Stimulated activated naive CD8-positive, alpha-beta T cell treated with anti-CD3 and anti-CD28 coated beads, Interleukin-15, amount 100 ng/mL, for 72 hours (primary cell): ENCODE results near the gene JPT1.

Experiments used
- ATAC-seq: fragments of 150-1000 bp; cut with Tn5 transposase; 2 replicates; pipeline ENCODE4 v1.10.0; 2021; ENCODE audit warnings: mild to moderate bottlenecking, moderate library complexity
- DNase-seq, 2 donors: peaks; one replicate each; pipeline ENCODE4 v3.0.0; 2021 to 2022
- H3K27ac Mint-ChIP-seq, 2 donors: one replicate each; pipeline ENCODE4 v1.8.0; 2022; ENCODE audit warnings: mild to moderate bottlenecking in 2 of 2, mixed read lengths in 2 of 2, moderate library complexity in 2 of 2
- H3K27me3 Mint-ChIP-seq: one replicate; pipeline ENCODE4 v1.8.0; 2022; ENCODE audit warnings: mixed read lengths
- H3K4me1 Mint-ChIP-seq: one replicate; pipeline ENCODE4 v1.8.0; 2022; ENCODE audit warnings: mild to moderate bottlenecking, mixed read lengths
- H3K4me3 Mint-ChIP-seq, 2 donors: one replicate each; pipeline ENCODE4 v1.8.0; 2022; ENCODE audit warnings: mild to moderate bottlenecking in 2 of 2, mixed read lengths in 2 of 2, moderate library complexity in 1 of 2
- H3K9me3 Mint-ChIP-seq, 2 donors: one replicate each; pipeline ENCODE4 v1.8.0; 2022; ENCODE audit warnings: mixed read lengths in 2 of 2

JPT1 gene

GRCh38 chr17:75108193-75108592, 46.1 kb downstream of the JPT1 start:
- H3K4me1 Mint-ChIP-seq, result peaks cover 29% of the 10 kb centered on the region
- H3K27me3 Mint-ChIP-seq, result no peaks in the 10 kb centered on the region
- no peak for DNase-seq
- no peaks in the 10 kb centered on the region for H3K9me3 Mint-ChIP-seq
- peak overlapping the region; percentile 3 to 89 for H3K4me3 Mint-ChIP-seq
- no peak for ATAC-seq
- no peak overlapping the region for H3K27ac Mint-ChIP-seq

DNA sequence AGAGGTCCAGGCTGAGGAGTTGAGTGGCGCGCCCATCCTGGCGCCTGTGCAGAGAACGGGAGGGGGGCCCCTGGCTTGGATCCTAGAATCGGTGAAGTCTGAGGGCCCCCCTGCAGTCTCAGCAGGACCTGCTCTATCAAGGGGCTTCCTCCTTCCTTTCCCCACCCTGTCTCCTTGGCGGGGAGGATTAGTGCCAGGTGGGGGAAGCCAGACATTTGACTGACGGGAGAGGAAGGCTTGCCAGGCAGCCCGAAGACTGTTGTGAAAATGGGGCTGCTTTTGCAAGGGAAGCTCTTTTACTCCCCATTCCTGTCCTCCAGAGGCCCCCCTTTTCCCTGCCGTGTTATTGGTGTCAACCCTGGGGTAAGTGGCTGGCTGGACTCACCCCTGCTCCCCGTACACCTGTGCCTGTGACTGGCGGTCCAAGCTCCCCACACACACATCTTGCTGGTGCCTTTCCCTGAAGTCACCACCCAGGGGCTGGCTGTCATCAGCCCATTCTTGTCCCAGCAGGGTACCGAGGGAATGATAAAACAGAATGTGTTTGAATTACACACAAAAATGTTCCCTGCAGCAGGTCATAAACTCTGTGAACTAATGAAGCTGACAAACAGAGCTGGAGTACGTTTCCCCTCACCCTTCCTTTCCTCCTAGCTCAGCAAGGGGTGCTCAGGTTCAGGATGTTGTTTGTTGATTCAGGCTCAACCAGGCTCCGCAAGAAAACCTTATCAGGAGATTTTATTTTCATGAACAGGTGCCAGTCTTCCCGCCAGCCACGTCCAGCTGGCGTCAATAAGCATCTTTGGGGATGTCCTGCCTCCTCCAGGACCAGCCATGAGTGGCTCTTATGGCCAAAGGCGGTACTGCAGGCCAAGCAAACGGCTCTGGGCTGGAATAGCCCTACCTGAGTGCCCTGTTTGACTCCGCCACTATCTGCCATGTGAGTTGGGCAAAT, 48.9 kb downstream of the JPT1 start:
- H3K4me1 Mint-ChIP-seq, result peaks cover 15% of the 10 kb centered on the region
- no peak overlapping the region for H3K4me3 Mint-ChIP-seq

GRCh38 chr17:75103601-75104554, 50.4 kb downstream of the JPT1 start:
- DNase-seq (no peak), ATAC-seq (no peak)
- Mint-ChIP-seq H3K4me3 (no peak overlapping the region), H3K27me3 (no peaks in the 10 kb centered on the region), H3K27ac (peak overlapping the region in 1 of 2 donors; percentile 89), H3K9me3 (no peaks in the 10 kb centered on the region), H3K4me1 (peaks cover 7% of the 10 kb centered on the region)

More for the DNA sequence above, 48.9 kb downstream of the JPT1 start:
- Mint-ChIP-seq H3K27ac (no peak overlapping the region), H3K9me3 (no peaks in the 10 kb centered on the region), H3K27me3 (no peaks in the 10 kb centered on the region)
- ATAC-seq (no peak), DNase-seq (no peak)

- Mint-ChIP-seq H3K27me3 (no peaks in the 10 kb centered on the region), H3K4me3 (no peak overlapping the region), H3K9me3 (no peaks in the 10 kb centered on the region), H3K4me1 (no peaks in the 10 kb centered on the region), H3K27ac (no peak overlapping the region)
- ATAC-seq (no peak), DNase-seq (no peak)
Observed at GRCh38 chr17:75102385-75102821, 51.9 kb downstream of the JPT1 start.

GRCh38 chr17:75099881-75100595, 54.3 kb downstream of the JPT1 start:
- no peaks in the 10 kb centered on the region for H3K4me1 Mint-ChIP-seq
- no peak for DNase-seq
- no peak for ATAC-seq
- no peak overlapping the region for H3K27ac Mint-ChIP-seq
- H3K9me3 Mint-ChIP-seq, result no peaks in the 10 kb centered on the region
- no peaks in the 10 kb centered on the region for H3K27me3 Mint-ChIP-seq
- no peak overlapping the region for H3K4me3 Mint-ChIP-seq

DNA sequence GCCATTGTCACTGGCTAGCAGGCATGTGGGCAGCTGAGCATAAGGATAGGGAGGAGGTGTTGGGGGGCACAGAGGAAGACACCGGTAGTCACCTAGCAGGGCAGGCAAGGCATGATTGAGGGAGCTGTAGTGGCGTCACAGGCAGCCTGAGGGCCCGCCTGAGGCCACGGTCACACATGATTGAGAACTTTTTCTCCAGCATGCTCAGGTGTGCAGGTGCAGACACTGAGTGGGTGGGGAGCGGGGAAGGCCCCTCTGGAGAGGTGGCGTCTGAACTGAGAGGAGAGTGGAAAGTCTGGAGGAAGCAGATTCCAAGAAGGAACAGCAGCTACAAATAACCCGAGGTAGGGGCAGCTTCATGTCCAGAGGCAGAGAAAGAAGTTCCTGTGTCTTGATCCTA, 55.5 kb downstream of the JPT1 start:
- ATAC-seq, result no peak
- Mint-ChIP-seq H3K27me3 (no peaks in the 10 kb centered on the region), H3K4me3 (no peak overlapping the region), H3K27ac (no peak overlapping the region), H3K9me3 (no peaks in the 10 kb centered on the region), H3K4me1 (no peaks in the 10 kb centered on the region)
- DNase-seq, result no peak

DNA sequence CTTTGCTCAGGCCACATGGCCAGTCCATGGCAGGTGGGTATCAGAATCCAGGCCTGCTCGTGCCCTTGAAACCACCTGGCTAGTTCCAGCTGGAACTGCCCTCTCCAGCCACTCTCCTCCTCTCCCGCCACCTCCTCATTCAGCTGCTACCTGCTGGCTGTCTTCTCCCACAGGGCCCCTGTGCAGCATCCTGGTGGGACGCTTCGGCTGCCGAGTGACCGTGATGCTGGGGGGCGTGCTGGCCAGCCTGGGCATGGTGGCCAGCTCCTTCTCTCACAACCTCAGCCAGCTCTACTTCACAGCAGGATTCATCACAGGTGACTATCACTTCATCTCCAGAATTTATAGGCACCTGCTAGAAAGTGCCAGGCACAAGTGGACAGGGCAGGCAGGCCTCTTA, 56.4 kb downstream of the JPT1 start:
- no peak overlapping the region for H3K27ac Mint-ChIP-seq
- no peak for ATAC-seq

DNA sequence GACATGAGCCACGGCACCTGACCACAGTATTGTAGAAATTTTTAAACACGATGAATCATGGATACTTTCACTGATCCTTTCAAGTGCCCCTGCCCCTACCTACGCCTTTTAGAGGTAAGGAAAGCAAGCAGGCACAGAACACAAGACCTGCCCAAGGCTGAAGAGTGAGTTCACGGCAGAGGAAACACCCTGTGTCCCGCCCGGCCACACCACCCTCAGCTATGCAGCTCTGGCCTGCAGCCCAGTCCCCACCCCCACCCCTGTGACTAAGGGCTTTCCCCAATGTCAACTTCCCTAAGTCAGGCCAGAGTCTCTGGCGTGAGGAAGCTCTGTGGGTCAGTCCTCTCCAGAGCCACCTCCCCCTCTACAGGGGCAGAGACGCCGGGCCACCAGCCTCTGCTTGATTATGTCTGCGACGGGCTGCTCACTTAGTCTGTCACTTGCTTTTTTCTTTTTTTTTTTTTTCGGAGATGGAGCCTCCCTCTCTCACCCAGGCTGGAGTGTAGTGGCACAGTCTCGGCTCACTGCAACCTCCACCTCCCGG, 58.2 kb downstream of the JPT1 start:
- H3K27ac Mint-ChIP-seq, result no peak overlapping the region
- DNase-seq (no peak), ATAC-seq (no peak)
- H3K4me1 Mint-ChIP-seq, result no peaks in the 10 kb centered on the region
- no peak overlapping the region for H3K4me3 Mint-ChIP-seq
- H3K9me3 Mint-ChIP-seq, result no peaks in the 10 kb centered on the region
- no peaks in the 10 kb centered on the region for H3K27me3 Mint-ChIP-seq

More for the DNA sequence above, 56.4 kb downstream of the JPT1 start:
- H3K4me1 Mint-ChIP-seq, result no peaks in the 10 kb centered on the region
- no peak overlapping the region for H3K4me3 Mint-ChIP-seq
- H3K9me3 Mint-ChIP-seq, result no peaks in the 10 kb centered on the region
- DNase-seq, result no peak
- no peaks in the 10 kb centered on the region for H3K27me3 Mint-ChIP-seq

GRCh38 chr17:75094871-75095399, 59.4 kb downstream of the JPT1 start:
- Mint-ChIP-seq H3K9me3 (no peaks in the 10 kb centered on the region), H3K27me3 (no peaks in the 10 kb centered on the region), H3K27ac (no peak overlapping the region), H3K4me1 (peaks cover 11% of the 10 kb centered on the region), H3K4me3 (no peak overlapping the region)
- DNase-seq (no peak), ATAC-seq (no peak)

DNA sequence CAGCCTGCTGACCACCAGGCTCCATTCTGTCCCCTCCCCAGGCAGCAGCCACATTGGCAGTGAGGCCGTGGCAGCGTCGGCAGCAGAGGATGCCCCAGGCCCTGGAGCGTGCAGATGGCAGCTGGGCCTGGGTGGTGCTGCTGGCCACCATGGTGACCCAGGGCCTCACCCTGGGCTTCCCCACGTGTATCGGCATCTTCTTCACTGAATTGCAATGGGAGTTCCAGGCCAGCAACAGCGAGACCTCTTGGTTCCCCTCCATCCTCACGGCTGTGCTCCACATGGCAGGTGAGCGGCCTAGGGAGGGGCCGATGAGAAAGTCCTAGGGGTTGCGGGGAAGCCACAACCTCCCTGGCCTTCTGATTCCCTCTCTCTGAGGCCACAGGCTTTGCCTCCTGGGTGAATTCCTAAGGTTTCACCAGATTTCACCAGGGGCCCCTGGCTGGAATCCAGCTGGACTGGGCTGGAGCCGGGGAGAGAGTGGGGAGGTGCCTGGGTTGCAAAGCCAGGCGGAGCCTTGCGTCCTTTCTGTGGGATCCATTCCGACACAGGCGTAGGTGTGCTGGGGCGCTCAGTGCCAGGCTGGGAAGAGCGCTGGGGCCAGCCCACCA, 60.7 kb downstream of the JPT1 start:
- peaks cover 23% of the 10 kb centered on the region for H3K4me1 Mint-ChIP-seq
- H3K4me3 Mint-ChIP-seq, result no peak overlapping the region
- DNase-seq (no peak), ATAC-seq (no peak)
- H3K27me3 Mint-ChIP-seq, result no peaks in the 10 kb centered on the region
- no peaks in the 10 kb centered on the region for H3K9me3 Mint-ChIP-seq
- no peak overlapping the region for H3K27ac Mint-ChIP-seq

GRCh38 chr17:75091855-75092327, 62.4 kb downstream of the JPT1 start:
- H3K27ac Mint-ChIP-seq, result no peak overlapping the region
- no peak for DNase-seq

GRCh38 chr17:75090871-75091854, 63.1 kb downstream of the JPT1 start:
- H3K9me3 Mint-ChIP-seq, result no peaks in the 10 kb centered on the region
- no peak for DNase-seq
- ATAC-seq, result no peak
- H3K27me3 Mint-ChIP-seq, result no peaks in the 10 kb centered on the region
- peak overlapping the region in 1 of 2 donors; percentile 10 for H3K27ac Mint-ChIP-seq
- peaks cover 45% of the 10 kb centered on the region for H3K4me1 Mint-ChIP-seq
- no peak overlapping the region for H3K4me3 Mint-ChIP-seq

More at GRCh38 chr17:75091855-75092327, 62.4 kb downstream of the JPT1 start:
- Mint-ChIP-seq H3K27me3 (no peaks in the 10 kb centered on the region), H3K4me1 (peaks cover 38% of the 10 kb centered on the region), H3K9me3 (no peaks in the 10 kb centered on the region), H3K4me3 (no peak overlapping the region)
- ATAC-seq, result no peak
